ENCODE results near the gene CCDC124. TPM values are rescaled to one million over a fixed set of nuclear protein-coding genes. Genes with fewer than 3 reads are reported as not detected.

CCDC124 gene
- total and polyA plus RNA-seq, 2 of the 4 experiments (the other 2 are of a cell fraction) = 30.1 to 112 TPM

DNA sequence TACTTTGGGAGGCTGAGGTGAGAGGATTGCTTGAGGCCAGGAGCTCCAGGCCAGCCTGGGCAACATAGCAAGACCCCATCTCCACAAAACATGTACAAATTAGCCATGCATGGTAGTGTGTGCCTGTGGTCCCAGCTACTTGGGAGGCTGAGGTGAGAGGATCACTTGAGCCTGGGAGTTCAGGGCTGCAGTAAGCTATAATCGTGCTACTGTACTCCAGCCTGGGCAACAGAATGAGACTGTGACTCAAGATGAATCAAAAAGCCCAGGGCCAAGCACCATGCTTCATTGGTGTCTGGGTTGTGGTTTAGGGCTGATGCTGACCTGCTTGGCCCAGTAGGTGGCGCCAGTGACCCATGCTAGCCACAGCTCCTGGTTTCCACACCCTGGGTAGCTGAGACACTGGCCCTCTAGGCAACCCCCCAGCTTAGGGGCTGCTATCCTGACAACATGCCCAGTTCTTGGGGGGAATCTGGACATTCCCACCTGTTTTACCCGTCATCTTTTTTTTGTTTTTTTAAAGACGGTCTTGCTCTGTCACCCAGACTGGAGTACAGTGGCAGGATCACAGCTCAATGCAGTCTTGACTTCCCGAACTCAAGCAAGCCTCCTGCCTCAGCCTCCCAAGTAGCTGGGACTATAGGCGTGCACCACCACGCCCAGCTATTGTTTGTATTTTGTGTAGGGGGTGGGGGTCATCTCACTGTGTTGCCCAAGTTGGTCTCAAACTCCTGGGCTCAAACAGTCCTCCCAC is 5.5 kb downstream of the CCDC124 start:
- in situ Hi-C loops (cut with MboI; ENCODE audit: low sequenced_read_pairs) = loop anchor here (5.0 to 25.0 kb wide), 2 partner anchors 54 to 124 kb away; no protein-coding TSS in a partner anchor
- TF ChIP-seq NFE2L2 (IDR thresholded peaks at IDR 0.05; ENCODE audit: low read depth, low read length) (no peak), RCOR1 (IDR thresholded peaks at IDR 0.05; ENCODE audit: insufficient replicate concordance, low read length) (no peak), CEBPB (IDR thresholded peaks at IDR 0.05; ENCODE audit: low read depth, low read length) (peak; percentile 32; the same call in 1 of the 2 replicates), SMC3 (IDR thresholded peaks at IDR 0.05; ENCODE audit: low read depth, low read length) (peak; percentile 90), FOS (IDR thresholded peaks at IDR 0.05; ENCODE audit: low read depth, low read length) (peak; percentile 40; the same call in 1 of the 2 replicates), BHLHE40 (IDR thresholded peaks at IDR 0.05; ENCODE audit: low read depth, low read length) (no peak), POLR2A (IDR thresholded peaks at IDR 0.05; ENCODE audit: low read depth, low read length) (0 out of 2 replicates have a peak, but pooled peaks have one; percentile 43), RFX5 (IDR thresholded peaks at IDR 0.05; ENCODE audit: low read depth, low read length) (no peak), MXI1 (IDR thresholded peaks at IDR 0.05; ENCODE audit: borderline replicate concordance, low read depth, low read length) (peak; percentile 63; the same call in 1 of the 2 replicates), MAZ (IDR thresholded peaks at IDR 0.05; ENCODE audit: borderline replicate concordance, low read depth, low read length) (no peak), CHD1 (IDR thresholded peaks at IDR 0.05; ENCODE audit: low read depth, low read length) (no peak), MAFK (IDR thresholded peaks at IDR 0.05; ENCODE audit: low read depth, low read length) (no peak)
- TF ChIP-seq, protein P1, sequence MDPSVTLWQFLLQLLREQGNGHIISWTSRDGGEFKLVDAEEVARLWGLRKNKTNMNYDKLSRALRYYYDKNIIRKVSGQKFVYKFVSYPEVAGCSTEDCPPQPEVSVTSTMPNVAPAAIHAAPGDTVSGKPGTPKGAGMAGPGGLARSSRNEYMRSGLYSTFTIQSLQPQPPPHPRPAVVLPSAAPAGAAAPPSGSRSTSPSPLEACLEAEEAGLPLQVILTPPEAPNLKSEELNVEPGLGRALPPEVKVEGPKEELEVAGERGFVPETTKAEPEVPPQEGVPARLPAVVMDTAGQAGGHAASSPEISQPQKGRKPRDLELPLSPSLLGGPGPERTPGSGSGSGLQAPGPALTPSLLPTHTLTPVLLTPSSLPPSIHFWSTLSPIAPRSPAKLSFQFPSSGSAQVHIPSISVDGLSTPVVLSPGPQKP (IDR thresholded peaks at IDR 0.05; ENCODE audit: borderline replicate concordance, low read depth, low read length) = no peak
- TF ChIP-seq, protein P2, sequence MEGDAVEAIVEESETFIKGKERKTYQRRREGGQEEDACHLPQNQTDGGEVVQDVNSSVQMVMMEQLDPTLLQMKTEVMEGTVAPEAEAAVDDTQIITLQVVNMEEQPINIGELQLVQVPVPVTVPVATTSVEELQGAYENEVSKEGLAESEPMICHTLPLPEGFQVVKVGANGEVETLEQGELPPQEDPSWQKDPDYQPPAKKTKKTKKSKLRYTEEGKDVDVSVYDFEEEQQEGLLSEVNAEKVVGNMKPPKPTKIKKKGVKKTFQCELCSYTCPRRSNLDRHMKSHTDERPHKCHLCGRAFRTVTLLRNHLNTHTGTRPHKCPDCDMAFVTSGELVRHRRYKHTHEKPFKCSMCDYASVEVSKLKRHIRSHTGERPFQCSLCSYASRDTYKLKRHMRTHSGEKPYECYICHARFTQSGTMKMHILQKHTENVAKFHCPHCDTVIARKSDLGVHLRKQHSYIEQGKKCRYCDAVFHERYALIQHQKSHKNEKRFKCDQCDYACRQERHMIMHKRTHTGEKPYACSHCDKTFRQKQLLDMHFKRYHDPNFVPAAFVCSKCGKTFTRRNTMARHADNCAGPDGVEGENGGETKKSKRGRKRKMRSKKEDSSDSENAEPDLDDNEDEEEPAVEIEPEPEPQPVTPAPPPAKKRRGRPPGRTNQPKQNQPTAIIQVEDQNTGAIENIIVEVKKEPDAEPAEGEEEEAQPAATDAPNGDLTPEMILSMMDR (conservative IDR thresholded peaks at IDR 0.05; ENCODE audit: low read depth, low read length) = peak; percentile 98

More for the DNA sequence above, 5.5 kb downstream of the CCDC124 start:
- no TSS peak for BruUV-seq (replicated peaks)
- no peak overlapping the region for H3K4me2 ChIP-seq (ENCODE audit: low read depth, low read length)
- H3K4me3 ChIP-seq (ENCODE audit: insufficient read depth, low read depth, low read length) = no peak overlapping the region
- H3K9me1 ChIP-seq (ENCODE audit: insufficient read depth, low read length) = no peaks in the 10 kb centered on the region
- WGBS, 2 experiments (ENCODE audit: extremely low coverage in 2 of 2, insufficient read length in 1 of 2) = 56% methylated on average over 3 of the region's 7 CpGs; no CpG with 5 or more reads in 1 of the 2 experiments
- no peak overlapping the region for H3K4ac ChIP-seq (ENCODE audit: low read depth, low read length)
- H3K4me1 ChIP-seq (ENCODE audit: control insufficient read depth, insufficient read depth, low read length) = 0 out of 2 replicates have a peak, but pooled peaks cover 3% of the 10 kb centered on the region
- peaks cover 12% of the 10 kb centered on the region for H4K20me1 ChIP-seq (ENCODE audit: insufficient read depth, low read length)
- CTCF ChIA-PET = interaction anchor here (0.6 to 1.7 kb wide), 7 partner anchors 11 to 108 kb away, joined by 3 to 17 read pairs (median 3); no protein-coding TSS in a partner anchor
- dilution Hi-C loops (cut with HindIII; ENCODE audit: low sequenced_read_pairs, unreplicated experiment) = no loop called here
- no peak overlapping the region for H4K5ac ChIP-seq (ENCODE audit: low read depth, low read length)
- intact Hi-C loops (cut with micrococcal nuclease) = loop anchor here (1.0 to 5.0 kb wide), 2 partner anchors 59 to 119 kb away; no protein-coding TSS in a partner anchor
- no peak overlapping the region for H2BK20ac ChIP-seq (ENCODE audit: low read depth, low read length)
- peaks cover 0 to 25% of the 10 kb centered on the region in 2 experiments; a peak in 3 of 4 replicates for H3K79me1 ChIP-seq (ENCODE audit: low read depth in 1 of 2, low read length in 2 of 2)
- no peak overlapping the region for H2BK15ac ChIP-seq (ENCODE audit: low read depth, low read length)
- H3K56ac ChIP-seq (ENCODE audit: extremely low read depth, insufficient read depth, low read length) = no peak overlapping the region
- DNase-seq = peak; percentile 88
- H2AFZ ChIP-seq (replicated peaks; ENCODE audit: low read length, poor library complexity) = peak overlapping the region; percentile 63
- ATAC-seq (ENCODE audit: low read depth) = peak; percentile 99
- H3K27ac ChIP-seq (ENCODE audit: insufficient read depth, low read length) = no peak overlapping the region
- H3K14ac ChIP-seq (replicated peaks; ENCODE audit: low read depth, low read length) = no peak overlapping the region
- POLR2A ChIA-PET (ENCODE audit: unreplicated experiment) = interaction anchor here (0.8 kb wide), 1 partner anchor 79 kb away, joined by 4 read pairs; no protein-coding TSS in a partner anchor
- H3K18ac ChIP-seq (ENCODE audit: low read depth, low read length) = no peak overlapping the region
- H3K36me3 ChIP-seq (ENCODE audit: control insufficient read depth, insufficient read depth, low read length) = peaks cover 9% of the 10 kb centered on the region; the same call in 1 of the 2 replicates
- H3K23ac ChIP-seq (ENCODE audit: low read depth, low read length) = no peak overlapping the region
- no peak overlapping the region for H4K8ac ChIP-seq (ENCODE audit: low read depth in 2 of 2, low read length in 2 of 2)
- H3K9ac ChIP-seq (ENCODE audit: low read depth, low read length) = no peak overlapping the region
- no peaks in the 10 kb centered on the region for H3K27me3 ChIP-seq (ENCODE audit: control insufficient read depth, insufficient read depth, low read length)
- no peaks in the 10 kb centered on the region for H3K9me3 ChIP-seq (ENCODE audit: control insufficient read depth, insufficient read depth, low read length)
- H4K91ac ChIP-seq (ENCODE audit: insufficient read depth, low read depth, low read length) = no peak overlapping the region
- H2BK120ac ChIP-seq (ENCODE audit: low read depth, low read length) = no peak overlapping the region
- H2AK5ac ChIP-seq (ENCODE audit: low read depth, low read length) = no peak overlapping the region
- H2BK5ac ChIP-seq (ENCODE audit: low read depth, low read length, poor library complexity, severe bottlenecking) = no peak overlapping the region
- peak overlapping the region; percentile 72 for H2AK9ac ChIP-seq (replicated peaks; ENCODE audit: low read depth, low read length, poor library complexity)

Measured in IMR-90 (cell line).